GM12801 (cell line): ENCODE results near the gene FGF21.

Experiments used
- TF ChIP-seq, protein P1 (sequence below): IDR thresholded peaks from one replicate; pipeline ENCODE4 v1.5.1; 2011; ENCODE audit warnings: control low read depth; ENCODE audit not compliant: insufficient read length; ENCODE audit errors: extremely low read depth

FGF21 gene

DNA sequence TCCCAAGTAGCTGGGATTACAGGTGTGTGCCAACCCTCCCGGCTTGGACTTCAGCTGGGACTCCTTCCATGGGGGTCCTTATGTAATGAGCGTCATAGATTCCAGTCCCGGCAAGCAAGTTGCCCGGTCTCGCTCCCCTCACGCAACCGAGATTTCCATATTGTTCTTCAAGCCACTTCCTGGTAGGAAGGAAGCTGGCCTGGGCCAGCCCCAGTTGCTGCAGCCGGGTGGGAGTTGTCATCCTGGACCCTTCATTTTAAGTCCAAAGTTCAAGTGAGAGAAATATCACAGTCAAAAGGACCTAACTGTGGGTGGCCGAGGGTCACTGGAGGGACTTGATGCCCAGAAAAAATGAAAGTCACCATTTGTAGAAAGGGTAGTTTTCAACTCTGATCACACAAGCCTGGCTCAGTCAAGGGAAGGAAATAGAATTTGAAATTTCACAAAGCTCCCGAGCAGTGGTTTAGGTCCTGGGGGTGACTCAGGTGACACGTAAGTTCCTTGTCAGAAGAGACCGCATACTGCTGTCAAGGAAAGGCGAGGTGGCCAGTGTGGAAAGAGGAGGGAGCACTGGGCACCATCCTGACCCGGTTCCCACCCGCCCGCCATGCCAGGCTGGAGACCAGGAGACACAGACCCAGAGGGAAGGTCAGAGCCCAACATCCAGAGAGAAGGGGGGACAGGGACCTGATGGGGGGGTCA is 5.3 kb downstream of the FGF21 start:
- TF ChIP-seq, protein P1, sequence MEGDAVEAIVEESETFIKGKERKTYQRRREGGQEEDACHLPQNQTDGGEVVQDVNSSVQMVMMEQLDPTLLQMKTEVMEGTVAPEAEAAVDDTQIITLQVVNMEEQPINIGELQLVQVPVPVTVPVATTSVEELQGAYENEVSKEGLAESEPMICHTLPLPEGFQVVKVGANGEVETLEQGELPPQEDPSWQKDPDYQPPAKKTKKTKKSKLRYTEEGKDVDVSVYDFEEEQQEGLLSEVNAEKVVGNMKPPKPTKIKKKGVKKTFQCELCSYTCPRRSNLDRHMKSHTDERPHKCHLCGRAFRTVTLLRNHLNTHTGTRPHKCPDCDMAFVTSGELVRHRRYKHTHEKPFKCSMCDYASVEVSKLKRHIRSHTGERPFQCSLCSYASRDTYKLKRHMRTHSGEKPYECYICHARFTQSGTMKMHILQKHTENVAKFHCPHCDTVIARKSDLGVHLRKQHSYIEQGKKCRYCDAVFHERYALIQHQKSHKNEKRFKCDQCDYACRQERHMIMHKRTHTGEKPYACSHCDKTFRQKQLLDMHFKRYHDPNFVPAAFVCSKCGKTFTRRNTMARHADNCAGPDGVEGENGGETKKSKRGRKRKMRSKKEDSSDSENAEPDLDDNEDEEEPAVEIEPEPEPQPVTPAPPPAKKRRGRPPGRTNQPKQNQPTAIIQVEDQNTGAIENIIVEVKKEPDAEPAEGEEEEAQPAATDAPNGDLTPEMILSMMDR: no peak

DNA sequence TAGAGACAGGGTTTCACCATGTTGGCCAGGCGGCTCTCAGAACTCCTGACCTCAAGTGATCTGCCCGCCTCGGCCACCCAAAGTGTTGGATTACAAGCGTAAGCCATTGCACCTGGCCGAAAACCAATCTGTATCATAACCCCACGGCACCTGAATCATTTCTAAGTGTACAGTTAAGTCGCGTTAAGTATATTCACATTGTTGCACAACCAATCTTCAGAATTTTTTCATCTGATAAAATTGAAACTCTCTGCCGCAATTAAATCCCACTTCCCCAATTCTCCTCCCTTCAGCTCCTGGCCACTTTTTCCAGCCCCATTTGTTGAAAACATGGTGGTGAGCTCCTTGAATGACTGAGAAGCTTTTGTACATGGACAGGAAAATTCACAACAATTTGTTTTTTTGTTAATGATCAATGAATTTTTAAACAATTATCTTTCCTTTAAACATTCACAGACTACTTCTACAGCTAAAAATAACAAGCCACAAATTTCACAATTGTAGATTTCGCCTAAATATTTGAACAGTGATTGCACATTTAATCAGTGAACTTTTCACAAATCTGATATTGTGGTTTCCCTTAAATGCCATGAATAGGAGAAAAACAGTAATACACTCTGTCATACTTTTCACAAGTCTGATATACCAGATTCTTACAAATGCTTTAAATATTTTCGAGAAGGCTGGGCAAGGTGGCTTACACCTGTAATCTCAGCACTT is 13.8 kb downstream of the FGF21 start:
- TF ChIP-seq, protein P1: no peak

DNA sequence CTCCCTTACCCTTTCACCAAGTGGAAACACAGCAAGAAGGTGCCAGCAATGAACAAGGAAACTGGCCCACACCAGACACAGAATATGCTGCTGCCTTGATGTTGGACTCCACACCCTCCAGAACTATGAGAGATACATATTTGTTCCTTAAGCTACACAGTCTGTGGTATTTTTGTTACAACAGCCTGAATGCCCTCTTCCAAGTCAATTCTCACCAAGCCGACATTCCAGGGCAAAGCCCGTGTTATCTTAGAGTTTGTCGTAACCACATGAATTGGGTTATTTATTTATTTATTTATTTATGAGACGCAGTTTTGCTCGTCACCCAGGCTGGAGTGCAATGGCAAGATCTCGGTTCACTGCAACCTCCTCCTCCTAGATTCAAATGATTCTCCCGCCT is 14.9 kb downstream of the FGF21 start:
- TF ChIP-seq, protein P1: no peak

DNA sequence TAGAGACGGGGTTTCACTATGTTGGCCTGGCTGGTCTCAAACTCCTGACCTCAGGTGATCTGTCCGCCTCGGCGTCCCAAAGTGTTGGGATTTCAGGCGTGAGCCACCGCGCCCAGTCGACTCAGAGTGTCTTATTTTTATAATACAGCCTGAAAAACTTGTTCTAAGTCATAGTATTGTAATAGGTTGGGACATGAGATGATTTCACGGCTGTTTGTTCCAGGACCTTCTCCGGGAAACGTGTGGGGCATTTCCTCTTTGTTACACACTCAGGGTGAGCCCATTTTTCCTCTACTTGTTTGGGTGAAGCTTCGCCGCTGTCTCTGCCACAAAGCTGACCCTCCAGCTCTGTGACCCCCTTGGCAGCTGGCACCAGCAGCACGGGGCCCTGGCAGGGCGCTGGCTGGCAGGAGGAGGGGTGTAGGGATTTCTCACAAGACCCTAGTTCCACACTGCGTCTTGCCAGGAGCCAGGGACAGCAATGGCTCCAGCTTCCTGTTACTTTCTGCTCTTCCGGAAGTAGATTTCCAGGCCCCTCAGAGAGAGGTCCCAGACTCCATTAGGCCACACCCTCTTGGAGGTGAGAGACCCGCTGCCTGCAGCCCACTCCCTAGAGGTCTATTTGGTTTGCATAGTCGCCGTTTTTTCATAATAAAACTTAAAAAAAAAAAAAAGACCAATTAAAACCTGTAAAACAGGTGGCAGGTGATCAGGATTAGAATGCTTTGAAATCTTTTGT is 15.6 kb downstream of the FGF21 start:
- TF ChIP-seq, protein P1: no peak

DNA sequence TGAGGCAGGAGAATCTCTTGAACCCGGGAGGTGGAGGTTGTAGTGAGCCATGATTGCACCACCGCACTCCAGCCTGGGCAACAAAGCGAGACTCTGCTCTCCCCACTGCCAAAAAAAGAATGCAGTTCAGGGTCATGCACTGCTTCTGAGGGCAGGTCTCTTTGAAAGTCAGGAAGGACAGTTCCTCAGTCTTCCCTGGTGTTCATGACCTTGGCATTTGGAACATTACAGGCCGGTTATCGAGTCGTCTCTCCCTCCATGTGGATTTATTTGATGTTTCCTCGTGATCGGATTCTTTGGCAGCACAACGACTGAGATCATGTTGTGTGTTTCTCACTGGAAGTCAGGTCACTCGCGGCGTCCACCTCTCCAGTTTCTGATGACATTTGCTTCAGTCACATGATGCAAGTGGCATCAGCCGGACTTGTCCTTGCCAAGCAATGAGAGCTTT is 17.2 kb downstream of the FGF21 start:
- TF ChIP-seq, protein P1: no peak

DNA sequence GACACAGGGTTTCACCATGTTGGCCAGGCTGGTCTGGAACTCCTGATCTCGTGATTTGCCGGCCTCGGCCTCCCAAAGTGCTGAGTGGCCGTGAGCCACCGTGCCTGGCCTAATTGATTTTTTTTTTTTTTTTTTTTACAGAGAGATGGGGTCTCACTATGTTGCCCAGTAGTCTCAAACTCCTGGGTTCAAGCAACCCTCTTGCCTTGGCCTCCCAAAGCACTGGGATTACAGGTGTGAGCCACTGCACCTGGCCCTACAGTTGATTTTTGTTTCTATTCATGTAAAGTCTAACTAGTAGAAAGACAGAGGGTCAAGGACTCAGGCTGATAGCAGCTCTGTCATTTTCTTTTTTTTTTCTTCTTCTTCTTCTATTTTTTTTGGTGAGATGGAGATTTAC is 21.8 kb downstream of the FGF21 start:
- TF ChIP-seq, protein P1: no peak

DNA sequence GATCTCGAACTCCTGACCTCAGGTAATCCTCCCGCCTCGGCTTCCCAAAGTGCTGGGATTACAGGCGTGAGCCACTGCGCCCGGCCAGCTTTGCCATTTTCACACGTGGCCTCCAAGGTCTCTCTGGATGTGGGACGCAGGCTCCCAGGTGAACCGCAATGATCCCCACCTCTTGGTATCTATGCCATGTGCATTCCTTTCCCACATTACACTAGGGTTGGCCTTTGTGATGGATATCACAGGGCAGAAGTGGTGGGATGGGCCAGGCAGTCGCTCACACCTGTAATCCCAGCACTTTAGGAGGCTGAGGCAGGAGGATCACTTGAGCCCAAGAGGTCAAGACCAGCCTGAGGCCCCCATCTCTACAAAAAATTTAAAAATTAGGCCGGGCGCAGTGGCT is 22.4 kb downstream of the FGF21 start:
- TF ChIP-seq, protein P1: no peak
